ENCODE data around the gene YWHAQ.
"Not testable (repeated sequence)": the region's sequence is repeated elsewhere in the genome, so short reads cannot be mapped to it uniquely, and the experiment has no call there.

- not testable (repeated sequence) for TF ChIP-seq CTCF (IDR thresholded peaks at IDR 0.05; ENCODE audit: insufficient read depth, low read depth, low read length); EZH2 (IDR thresholded peaks at IDR 0.05; ENCODE audit: insufficient read depth, low read length)
These were observed 19.3 kb downstream of the YWHAQ start for GRCh38 chr2:9611549-9611912.

Measured in astrocyte (in vitro differentiated cells and primary cell).